MM.1S (cell line): ENCODE results near the gene RASAL2.

ENCODE experiments used
- CTCF ChIP-seq: fragments of 300-600 bp; sonication (generic); IDR thresholded peaks from 2 replicates; pipeline ENCODE4 v1.5.1; 2016; ENCODE audit warnings: antibody characterized with exemption, low read length, mixed read lengths
- EZH2 ChIP-seq: fragments of 300-600 bp; sonication (generic); optimal IDR thresholded peaks from 2 replicates; pipeline ENCODE3; 2017; ENCODE audit warnings: low read depth, mild to moderate bottlenecking, antibody characterized with exemption, low read length, mixed read lengths

GRCh38 chr1:178337091-178337706 is 243.3 kb downstream of the RASAL2 start:
- TF ChIP-seq CTCF (no peak), EZH2 (no peak)
